Measurements from ENCODE around the gene ZNF618.

ZNF618 gene, protein sequence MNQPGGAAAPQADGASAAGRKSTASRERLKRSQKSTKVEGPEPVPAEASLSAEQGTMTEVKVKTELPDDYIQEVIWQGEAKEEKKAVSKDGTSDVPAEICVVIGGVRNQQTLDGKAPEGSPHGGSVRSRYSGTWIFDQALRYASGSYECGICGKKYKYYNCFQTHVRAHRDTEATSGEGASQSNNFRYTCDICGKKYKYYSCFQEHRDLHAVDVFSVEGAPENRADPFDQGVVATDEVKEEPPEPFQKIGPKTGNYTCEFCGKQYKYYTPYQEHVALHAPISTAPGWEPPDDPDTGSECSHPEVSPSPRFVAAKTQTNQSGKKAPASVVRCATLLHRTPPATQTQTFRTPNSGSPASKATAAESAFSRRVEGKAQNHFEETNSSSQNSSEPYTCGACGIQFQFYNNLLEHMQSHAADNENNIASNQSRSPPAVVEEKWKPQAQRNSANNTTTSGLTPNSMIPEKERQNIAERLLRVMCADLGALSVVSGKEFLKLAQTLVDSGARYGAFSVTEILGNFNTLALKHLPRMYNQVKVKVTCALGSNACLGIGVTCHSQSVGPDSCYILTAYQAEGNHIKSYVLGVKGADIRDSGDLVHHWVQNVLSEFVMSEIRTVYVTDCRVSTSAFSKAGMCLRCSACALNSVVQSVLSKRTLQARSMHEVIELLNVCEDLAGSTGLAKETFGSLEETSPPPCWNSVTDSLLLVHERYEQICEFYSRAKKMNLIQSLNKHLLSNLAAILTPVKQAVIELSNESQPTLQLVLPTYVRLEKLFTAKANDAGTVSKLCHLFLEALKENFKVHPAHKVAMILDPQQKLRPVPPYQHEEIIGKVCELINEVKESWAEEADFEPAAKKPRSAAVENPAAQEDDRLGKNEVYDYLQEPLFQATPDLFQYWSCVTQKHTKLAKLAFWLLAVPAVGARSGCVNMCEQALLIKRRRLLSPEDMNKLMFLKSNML

DNA sequence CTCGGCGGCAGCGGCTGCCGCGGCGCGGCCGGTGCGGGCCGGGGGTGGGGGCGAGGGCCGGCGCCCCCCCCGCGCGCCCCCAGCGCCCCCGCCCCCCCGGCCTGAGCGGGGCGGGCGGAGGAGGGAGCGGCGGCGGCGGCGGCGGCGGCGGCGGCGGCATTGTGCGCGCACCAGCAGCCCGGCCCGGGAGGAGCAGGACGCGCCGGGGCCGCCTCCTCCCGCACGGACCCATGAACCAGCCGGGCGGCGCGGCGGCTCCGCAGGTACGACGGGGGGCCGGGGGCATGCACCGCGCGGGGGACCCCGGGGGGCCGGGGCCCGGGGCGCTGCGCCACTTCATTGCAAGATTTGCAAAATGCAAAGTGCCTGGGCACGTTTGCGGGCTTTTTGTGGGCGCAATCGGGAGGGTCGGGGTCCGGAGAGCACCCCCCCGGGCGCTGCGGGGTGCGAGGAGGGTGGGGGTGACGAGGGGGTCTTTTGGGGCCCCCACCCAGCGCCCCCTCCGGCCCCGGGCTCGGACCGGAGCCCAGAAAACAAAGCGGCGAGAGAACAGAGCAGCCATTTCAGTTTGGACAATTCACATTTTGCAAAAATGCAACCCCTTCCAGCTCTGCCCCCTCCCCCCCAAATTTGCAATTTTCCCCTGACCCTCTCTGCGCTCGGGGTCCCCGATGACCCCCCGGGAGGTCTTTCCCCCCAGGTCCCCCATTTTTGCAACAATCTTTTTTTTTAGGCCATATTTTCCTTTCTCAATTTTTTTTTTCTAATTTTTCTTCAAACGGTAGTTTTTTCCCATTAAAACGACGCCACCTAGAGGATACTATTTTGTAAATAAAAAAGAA is at the start of gene ZNF618:
Gene ZNF618, plus strand, starts transcription at position 159 of the 842 bp plus-strand sequence. Its CDS starts 72 bp downstream, at position 231.
- in situ Hi-C loops (cut with MboI; ENCODE audit: low sequenced_read_pairs), result no loop called here

DNA sequence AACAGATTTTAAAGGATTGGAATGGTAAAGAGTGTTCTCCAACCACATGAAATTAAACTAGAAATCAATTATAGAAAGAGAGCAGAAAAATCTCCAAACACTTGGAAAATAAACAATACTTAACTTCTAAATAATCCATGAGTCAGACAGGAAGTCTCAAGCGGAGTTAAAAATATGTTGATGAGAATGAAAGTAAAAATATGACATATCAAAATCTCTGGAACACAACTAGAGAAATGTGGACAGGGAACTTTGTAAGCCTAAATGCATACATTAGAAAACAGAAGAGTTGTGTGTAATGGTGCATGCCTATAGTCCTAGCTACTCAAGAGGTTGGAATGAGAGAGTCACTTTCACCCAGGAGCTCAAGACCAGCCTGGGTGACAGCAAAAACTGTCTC is 47.9 kb upstream of the ZNF618 start:
- in situ Hi-C loops (cut with MboI; ENCODE audit: low sequenced_read_pairs), result no loop called here

DNA sequence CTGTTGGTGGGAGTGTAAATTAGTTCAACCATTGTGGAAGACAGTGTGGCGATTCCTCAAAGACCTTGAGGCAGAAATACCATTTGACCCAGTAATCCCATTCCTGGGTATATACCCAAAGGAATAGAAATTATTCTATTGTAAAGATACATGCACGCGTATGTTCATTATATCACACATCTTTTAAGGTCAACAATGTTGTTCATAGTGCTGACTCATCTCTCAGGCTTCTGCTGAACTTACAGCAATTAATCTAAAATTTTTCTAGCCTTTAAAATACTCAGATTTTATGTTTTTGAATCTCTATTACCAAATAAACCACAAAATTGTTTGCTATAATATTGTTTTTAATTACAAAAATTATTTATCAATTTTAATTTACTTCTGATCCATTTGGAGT is 38.8 kb upstream of the ZNF618 start:
- in situ Hi-C loops (cut with MboI; ENCODE audit: low sequenced_read_pairs), result no loop called here

DNA sequence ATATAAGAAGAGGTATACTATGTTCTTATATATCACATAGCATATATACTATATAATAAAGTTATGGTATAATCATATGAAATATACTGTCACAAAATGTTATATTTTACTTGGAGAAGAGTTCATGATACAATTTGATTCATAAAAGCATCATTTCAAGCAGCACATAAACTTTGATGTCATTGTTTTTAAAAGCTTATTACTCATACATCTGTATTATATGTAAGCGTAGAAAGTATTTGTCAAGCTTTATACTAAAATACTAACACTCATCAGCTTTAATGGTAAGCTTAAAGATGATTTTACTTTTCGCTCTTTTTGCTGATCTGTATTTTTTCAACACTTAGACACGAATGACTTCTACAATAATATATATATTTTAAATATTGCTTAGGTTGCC is 34.0 kb upstream of the ZNF618 start:
- in situ Hi-C loops (cut with MboI; ENCODE audit: low sequenced_read_pairs), result no loop called here

DNA sequence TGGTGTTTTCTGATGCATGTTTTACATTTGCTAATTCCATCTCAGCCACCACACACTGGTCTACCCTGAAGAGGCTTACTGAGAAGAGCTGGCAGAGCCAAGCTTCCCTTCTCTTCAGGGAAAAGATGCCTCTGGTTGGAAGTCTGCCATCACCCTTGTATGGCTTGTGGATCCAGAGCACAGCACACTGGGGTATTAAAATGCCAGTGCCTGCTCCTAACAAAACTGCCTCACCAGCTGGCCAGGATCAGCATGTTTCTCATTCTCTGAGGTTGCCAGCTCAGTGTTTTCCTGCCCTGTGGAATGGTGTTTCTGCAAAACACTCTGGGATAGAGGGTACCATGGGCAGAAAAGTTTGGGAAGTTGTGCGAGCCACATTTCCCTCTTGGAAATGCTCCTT is 31.6 kb upstream of the ZNF618 start:
- in situ Hi-C loops (cut with MboI; ENCODE audit: low sequenced_read_pairs), result no loop called here

DNA sequence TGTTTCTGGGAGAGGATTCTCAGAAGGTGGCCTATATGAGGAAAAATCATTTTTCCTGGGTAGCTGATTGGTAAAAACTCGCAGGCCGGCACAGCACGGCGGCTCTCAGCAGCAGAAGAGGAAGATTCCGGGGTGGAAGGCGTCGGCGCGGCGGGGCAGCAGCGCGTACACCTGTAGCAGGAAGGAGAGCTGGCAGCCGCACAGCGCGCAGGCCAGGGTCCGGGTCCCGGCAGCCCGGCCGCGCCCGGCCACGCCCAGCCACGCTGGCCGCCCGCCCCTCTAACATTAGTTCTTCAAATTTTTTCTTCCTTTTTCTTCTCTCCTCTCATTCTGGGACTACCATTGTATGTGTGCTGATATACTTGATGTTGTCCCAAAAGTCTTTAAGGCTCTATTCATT is 24.8 kb upstream of the ZNF618 start:
- in situ Hi-C loops (cut with MboI; ENCODE audit: low sequenced_read_pairs), result no loop called here

DNA sequence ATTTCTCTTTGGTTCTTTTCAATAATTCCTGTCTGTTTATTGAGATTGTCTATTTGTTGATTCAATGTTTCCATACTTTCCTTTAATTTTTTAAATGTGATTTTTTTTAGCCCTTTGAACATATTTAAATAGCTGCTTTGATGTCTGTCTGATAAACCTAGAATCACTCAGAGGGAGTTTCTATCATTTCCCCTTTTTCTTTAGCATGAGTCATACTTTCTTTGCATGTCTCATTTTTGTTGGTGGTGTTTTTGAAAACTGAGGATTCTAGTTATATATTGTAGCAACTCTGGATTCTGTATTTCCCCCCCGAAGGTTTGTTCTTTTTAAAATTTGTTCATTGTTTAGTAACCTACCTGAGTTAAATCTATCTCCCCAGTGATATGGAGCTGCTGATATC is 24.2 kb upstream of the ZNF618 start:
- in situ Hi-C loops (cut with MboI; ENCODE audit: low sequenced_read_pairs), result no loop called here

DNA sequence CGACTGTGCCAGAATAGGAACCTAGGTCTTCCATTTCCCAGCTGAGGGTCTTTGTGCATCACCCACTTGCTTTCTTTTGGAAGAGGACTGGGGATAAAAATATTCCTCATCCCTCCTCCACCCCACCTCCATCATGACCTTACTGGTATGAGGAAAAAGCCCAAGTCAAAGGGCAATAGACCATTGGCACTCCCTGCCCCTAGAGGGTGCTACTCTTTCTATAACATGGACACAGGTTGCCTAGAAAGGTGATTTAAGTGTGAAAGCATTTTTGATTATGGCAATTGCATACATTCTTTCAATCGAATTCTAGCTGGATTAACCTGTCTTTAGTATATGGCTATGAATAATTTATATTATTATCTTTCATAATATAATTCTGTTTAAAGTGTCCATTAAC is 22.8 kb upstream of the ZNF618 start:
- in situ Hi-C loops (cut with MboI; ENCODE audit: low sequenced_read_pairs), result no loop called here

DNA sequence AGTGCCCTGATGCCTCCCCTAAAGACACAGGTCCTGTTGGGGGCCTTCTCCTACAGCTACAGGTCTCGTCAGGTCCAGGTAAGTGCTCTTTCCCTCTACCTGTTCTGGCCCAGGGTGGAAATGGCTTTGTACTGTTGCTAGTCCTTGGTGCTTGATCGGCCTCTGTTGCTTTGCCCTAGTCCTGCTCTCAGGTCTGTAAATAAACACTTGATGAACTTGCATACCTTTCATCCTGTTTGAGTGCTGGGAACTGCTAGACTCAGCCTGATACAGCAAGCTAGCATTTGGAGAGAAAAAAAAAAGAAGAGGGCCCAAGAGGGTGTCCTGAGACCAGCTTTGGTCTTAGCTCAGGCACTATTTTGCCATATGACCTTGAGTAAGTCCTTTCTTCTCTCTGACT is 21.8 kb upstream of the ZNF618 start:
- in situ Hi-C loops (cut with MboI; ENCODE audit: low sequenced_read_pairs), result no loop called here

DNA sequence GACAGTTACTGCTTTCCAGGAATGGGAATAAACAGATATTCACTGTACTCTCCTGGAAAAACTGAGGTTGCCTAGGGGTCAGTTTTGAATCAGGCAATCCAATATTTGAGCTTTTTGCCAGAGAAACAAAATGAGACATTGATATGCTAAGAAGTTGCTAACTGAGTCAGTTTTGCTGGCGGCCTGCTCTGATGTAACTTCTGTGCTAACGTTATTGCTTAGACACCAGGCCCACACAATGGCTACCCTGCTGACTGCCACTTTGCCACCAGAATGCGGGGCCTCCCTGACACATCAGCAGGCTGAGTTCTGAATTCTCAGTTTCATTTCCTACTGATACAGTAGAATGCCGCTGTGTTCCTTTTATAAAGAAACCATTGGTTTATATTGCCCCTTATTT is 18.2 kb upstream of the ZNF618 start:
- in situ Hi-C loops (cut with MboI; ENCODE audit: low sequenced_read_pairs), result no loop called here

DNA sequence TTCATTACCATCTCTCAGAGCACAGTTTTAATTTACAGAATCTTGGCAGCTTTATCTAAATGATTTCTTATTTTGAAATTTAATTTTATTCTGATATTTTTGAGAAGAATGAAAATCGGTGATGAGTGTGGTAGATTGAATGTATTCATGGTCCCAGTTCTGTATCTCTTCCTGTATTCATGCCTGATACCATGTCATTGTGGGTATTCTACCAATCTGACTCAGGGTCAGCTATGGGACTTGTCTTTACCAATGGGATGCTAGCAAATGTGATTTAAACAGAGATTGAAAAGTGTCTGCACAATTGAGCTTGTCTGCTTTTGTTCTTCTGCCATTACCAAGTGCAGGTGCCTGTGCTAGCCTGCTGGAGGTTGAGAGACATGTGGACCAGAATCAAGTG is 17.8 kb upstream of the ZNF618 start:
- in situ Hi-C loops (cut with MboI; ENCODE audit: low sequenced_read_pairs), result no loop called here

DNA sequence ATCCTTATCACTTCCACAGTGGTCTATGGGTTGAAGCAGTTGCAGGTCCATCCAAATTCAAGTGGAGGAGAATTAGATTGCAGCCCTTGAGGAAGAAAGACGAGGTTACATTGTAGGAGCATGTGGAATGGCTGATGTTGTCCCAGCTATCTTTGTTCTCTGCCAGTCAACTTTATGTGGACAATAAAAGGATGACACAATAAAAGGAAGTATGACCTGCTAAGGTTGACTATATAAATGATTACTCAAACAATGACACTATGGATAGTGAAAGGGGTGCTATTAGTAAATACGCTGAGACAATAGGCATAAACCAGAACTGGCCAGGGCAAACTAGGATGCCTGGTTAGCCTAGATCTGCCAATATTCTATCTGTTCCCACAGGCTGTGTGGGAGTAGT is 12.8 kb upstream of the ZNF618 start:
- in situ Hi-C loops (cut with MboI; ENCODE audit: low sequenced_read_pairs), result no loop called here

DNA sequence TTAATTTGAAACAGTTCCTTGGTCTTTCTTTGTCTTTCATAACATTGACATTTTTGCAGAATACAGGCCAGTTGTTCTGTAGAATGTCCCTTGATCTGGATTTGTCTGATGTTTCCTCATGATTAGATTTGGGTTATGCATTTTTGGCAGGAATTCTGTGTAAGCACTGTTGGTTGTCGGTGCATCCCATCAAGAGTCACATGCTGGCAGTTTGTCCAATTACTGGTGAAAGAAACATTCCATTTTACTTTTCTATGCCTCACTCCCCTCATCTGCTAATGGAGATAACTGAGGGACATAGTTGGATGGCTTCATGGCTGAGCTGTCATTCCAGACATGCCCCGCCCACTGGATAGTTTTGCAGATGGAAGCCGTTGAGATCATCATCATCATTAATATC is 7.6 kb upstream of the ZNF618 start:
- in situ Hi-C loops (cut with MboI; ENCODE audit: low sequenced_read_pairs), result no loop called here

DNA sequence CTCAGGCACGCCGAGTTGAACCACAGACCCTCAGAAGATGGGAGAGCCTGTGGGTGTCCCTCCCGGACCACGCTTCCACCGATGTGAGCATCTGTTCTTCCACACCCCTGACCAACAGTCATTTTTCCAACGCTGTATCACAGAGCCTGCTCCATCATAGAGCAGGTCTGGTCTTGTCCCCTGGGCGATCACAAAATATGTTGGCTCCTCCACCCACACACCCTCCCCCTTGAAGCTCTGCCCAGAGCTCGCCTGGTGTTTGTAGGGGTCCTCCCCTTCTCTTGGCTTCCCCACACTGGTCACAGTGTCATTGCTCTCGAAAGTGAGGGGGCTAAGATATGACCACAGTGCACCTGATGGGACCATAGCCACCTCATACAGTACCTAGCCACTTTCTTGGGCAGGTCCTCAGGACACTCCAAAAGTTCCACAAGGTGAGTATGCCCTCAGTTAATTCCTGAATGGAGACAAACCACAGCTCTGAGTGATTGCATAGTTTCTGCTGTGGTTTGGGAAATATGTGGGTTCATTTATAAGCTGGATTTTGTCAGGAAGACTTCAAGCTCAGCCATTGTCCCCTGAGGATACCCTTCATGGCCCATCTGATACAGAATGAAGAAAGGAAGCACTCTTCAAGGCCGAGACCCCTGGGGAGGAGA is 3.5 kb upstream of the ZNF618 start:
- in situ Hi-C loops (cut with MboI; ENCODE audit: low sequenced_read_pairs), result no loop called here

DNA sequence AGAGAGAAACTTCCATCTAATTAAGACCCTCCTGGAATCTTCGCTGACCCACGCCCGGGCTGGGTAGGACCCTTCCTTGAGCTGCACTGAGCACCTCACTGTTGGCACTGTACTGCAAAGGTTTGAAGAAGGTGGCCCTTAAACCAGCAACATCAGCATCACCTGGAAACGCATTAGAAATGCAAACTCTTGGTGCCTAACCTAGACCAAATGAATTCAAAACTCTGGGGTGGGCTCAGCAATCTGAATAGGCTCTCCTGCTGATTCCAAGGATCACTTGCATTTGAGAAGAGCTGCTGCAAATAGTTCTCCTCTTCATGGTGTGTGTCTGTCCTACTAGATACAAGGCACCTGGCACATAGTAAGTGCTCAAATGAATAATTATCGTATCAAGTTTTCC is 2.7 kb upstream of the ZNF618 start:
- in situ Hi-C loops (cut with MboI; ENCODE audit: low sequenced_read_pairs), result no loop called here

DNA sequence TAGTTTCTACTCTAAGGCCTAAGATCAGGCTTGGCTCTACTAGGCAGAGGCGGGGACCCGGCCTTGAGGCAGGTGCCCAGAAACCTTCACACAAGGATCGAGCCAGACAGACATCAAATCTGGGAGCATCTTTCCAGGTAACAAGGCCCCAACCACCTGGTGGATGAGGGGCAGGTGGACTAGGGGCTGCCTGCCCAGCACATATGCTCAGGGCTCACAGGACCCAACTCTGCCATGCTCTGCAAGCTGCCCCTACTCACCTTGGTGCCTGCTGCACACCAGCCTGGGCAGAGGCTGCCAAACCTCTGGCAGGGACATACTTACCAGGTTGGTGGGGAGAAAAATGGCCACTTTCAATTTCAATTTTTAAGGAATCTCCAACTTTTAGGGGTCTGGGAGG is 2.2 kb upstream of the ZNF618 start:
- in situ Hi-C loops (cut with MboI; ENCODE audit: low sequenced_read_pairs), result no loop called here

DNA sequence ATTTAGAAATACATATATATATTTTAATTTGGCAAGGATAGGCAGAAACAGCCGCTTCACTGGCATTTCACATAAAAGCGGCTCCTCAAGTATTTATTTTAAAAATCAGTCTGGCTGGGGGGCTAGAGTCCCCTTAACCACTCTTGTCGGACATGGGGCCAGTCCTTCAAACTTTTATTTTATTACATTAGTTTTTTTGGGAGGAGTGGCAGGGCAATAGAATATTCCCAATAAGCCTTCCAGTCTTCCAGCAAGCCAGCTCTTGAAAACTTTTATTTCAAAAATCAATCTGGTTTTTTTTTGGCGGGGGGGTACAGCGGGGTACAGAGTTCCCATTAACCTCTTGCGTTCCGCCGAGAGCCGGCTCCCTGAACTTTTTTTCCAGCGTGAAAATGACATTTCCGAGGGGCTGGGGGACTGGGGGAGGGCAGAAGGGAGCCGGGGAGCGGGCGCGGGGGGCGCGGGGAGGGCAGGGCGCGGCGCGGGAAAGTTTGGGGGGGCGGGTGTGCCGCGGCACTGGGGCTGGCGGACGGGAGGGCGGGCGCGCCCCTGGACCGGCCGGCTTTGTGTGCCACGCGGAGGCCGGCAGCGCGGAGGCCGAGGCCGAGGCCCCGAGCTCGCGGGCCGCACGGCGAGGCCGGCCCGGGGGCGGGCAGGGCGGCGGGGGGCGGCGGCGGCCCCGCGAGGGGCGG is 504 bp upstream of the ZNF618 start:
- in situ Hi-C loops (cut with MboI; ENCODE audit: low sequenced_read_pairs), result no loop called here

DNA sequence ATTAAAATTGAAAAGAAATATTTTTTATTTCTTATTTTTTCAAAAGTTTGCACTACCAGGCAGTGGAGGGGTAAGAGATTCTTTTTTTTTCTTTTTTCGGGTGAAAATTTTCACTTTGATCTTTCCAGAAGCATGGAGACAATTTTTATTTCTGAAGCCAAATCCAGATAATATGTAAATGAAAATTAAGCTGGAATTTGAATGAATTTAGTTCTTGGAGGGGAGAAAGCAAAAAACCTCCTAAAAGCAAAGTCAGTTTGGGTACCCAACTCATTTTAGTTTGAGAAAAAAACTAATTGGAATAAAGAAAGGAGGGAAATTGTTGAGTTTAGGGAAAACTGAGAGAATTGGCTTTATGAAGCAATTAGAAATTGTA is 872 bp downstream of the ZNF618 start:
- in situ Hi-C loops (cut with MboI; ENCODE audit: low sequenced_read_pairs), result no loop called here

DNA sequence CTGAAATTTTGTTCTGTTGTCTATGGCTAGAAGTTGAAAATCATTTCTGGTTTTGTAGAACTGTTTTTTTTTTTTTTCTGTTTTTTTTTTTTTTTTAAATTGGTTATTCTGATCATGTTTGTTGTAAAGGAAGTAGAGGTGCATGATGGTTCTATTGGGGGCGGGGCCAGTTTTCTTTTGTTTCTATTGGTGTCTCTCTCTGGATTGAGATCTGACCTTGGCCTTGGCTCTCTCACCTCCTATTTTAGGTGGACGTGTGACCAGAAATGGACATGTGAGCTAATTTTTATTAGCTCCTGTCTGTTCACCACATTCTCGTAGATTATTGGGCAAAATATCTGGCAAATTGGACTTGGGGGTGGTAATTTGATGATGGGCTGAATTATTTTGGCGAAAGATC is 3.2 kb downstream of the ZNF618 start:
- in situ Hi-C loops (cut with MboI; ENCODE audit: low sequenced_read_pairs), result no loop called here

DNA sequence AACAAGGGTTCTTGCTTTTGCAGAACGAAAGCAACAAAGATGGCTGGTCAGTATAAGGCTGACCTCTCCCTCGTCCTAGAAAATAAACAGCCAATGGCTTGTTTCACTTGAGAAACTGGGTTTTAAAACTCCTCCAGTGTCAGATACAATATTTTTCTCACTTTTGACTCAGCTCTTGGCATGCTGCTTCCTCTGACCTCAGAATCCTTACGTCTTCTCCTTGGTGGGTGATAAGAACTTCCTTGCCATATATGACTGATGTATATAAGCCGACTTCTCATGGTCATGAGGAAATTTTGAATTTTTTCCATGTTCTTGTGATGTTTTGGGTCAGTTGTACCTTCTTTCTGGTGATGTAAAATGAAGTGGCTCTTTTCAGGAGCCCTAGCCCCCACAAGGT is 3.8 kb downstream of the ZNF618 start:
- in situ Hi-C loops (cut with MboI; ENCODE audit: low sequenced_read_pairs), result no loop called here
